ENCODE measurements around the gene EPHB4. TPM values are rescaled to one million over a fixed set of nuclear protein-coding genes. Genes with fewer than 3 reads are reported as not detected.
"Not testable (repeated sequence)": the region's sequence is repeated elsewhere in the genome, so short reads cannot be mapped to it uniquely, and the experiment has no call there.

The EPHB4 gene
- total and polyA plus RNA-seq, 12 donors = 31.5 to 188 (median 103) TPM

GRCh38 chr7:100856871-100857282 lies 29.6 kb upstream of the EPHB4 start:
- H3K27me3 ChIP-seq = no peaks in the 10 kb centered on the region
- H3K36me3 ChIP-seq (replicated peaks in 1 of 2) = peaks cover 0 to 17% of the 10 kb centered on the region in 2 donors
- peaks cover 4 to 9% of the 10 kb centered on the region in 2 donors for H3K4me1 ChIP-seq (replicated peaks in 1 of 2)
- TF ChIP-seq POLR2A (IDR thresholded peaks at IDR 0.05) = no peak
- TF ChIP-seq, protein P1, sequence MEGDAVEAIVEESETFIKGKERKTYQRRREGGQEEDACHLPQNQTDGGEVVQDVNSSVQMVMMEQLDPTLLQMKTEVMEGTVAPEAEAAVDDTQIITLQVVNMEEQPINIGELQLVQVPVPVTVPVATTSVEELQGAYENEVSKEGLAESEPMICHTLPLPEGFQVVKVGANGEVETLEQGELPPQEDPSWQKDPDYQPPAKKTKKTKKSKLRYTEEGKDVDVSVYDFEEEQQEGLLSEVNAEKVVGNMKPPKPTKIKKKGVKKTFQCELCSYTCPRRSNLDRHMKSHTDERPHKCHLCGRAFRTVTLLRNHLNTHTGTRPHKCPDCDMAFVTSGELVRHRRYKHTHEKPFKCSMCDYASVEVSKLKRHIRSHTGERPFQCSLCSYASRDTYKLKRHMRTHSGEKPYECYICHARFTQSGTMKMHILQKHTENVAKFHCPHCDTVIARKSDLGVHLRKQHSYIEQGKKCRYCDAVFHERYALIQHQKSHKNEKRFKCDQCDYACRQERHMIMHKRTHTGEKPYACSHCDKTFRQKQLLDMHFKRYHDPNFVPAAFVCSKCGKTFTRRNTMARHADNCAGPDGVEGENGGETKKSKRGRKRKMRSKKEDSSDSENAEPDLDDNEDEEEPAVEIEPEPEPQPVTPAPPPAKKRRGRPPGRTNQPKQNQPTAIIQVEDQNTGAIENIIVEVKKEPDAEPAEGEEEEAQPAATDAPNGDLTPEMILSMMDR (IDR thresholded peaks at IDR 0.05) = no peak
- H3K9me3 ChIP-seq (replicated peaks in 1 of 3) = no peaks in the 10 kb centered on the region
- H3K27ac ChIP-seq = no peak overlapping the region
- no peak overlapping the region for H3K4me3 ChIP-seq
- intact Hi-C loops (cut with DNase I) = loop anchor here in 1 of 2 donors (5.0 kb wide), 1 partner anchor 150 kb away; the partner anchor contains the start of gene POP7
- no peak for DNase-seq
- 90 to 100% (median 94%) methylated on average over 4 to 16 of the region's 16 CpGs for WGBS, 4 donors

- TF ChIP-seq, protein P1 (IDR thresholded peaks at IDR 0.05) = no peak
- TF ChIP-seq POLR2A (IDR thresholded peaks at IDR 0.05) = no peak
- Histone ChIP-seq H3K36me3 (replicated peaks in 1 of 2) (peaks cover 0 to 6% of the 10 kb centered on the region in 2 donors), H3K9me3 (replicated peaks in 1 of 3) (no peaks in the 10 kb centered on the region), H3K27ac (no peak overlapping the region), H3K4me1 (replicated peaks in 1 of 2) (peaks cover 4 to 12% of the 10 kb centered on the region in 2 donors), H3K4me3 (no peak overlapping the region), H3K27me3 (no peaks in the 10 kb centered on the region)
- 80 to 88% (median 86%) methylated on average over 7 to 10 of the region's 10 CpGs for WGBS, 4 donors
- DNase-seq = no peak
- intact Hi-C loops (cut with DNase I) = loop anchor here in 1 of 2 donors (5.0 kb wide), 1 partner anchor 148 kb away; the partner anchor contains the start of gene POP7
These were observed 28.2 kb upstream of the EPHB4 start for GRCh38 chr7:100855515-100855914.

GRCh38 chr7:100854899-100855298 lies 27.6 kb upstream of the EPHB4 start:
- H3K9me3 ChIP-seq (replicated peaks in 1 of 3); H3K27me3 ChIP-seq; H3K27ac ChIP-seq; H3K36me3 ChIP-seq (replicated peaks in 1 of 2); H3K4me3 ChIP-seq; DNase-seq: not testable (repeated sequence)
- intact Hi-C loops (cut with DNase I) = loop anchor here (5.0 kb wide), 3 partner anchors 58 to 153 kb away; partner anchors contain the start of gene POP7 (in 1 of the 2)
- H3K4me1 ChIP-seq (replicated peaks in 1 of 2) = peaks cover 4 to 12% of the 10 kb centered on the region in 2 donors
- 92 to 98% (median 96%) methylated on average over 9 of the region's 9 CpGs for WGBS, 4 donors

DNA sequence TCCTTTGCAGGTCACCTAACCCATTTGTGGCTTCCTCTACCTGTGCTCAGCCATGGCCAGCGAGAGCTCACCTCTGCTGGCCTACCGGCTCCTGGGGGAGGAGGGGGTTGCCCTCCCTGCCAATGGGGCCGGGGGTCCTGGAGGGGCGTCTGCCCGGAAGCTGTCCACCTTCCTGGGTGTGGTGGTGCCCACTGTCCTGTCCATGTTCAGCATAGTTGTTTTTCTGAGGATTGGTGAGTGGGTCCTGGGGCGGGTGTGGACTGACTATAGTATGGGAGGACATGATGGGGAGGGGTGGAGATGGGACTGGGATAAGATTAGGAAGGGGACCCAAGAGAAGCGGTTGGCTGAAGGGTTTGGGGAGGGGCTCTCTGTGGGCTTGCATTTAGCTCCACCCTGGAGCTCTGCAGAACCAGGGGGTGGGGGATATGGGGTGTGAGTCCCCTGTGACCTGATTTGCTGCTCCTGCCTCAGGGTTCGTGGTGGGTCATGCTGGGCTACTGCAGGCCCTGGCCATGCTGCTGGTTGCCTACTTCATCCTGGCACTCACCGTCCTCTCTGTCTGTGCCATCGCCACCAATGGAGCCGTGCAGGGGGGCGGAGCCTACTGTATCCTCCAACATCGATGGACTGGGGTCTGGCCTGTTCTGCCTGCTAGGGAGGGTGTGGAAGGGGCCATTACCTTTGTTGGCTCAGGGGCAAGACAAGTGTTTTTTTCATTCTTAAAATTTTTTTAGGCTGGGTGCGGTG lies 27.0 kb upstream of the EPHB4 start:
- H3K27ac ChIP-seq = no peak overlapping the region
- no peak for DNase-seq
- no peaks in the 10 kb centered on the region for H3K9me3 ChIP-seq (replicated peaks in 1 of 3)
- TF ChIP-seq POLR2A (IDR thresholded peaks at IDR 0.05) = no peak
- TF ChIP-seq, protein P1 (IDR thresholded peaks at IDR 0.05) = no peak
- no peaks in the 10 kb centered on the region for H3K36me3 ChIP-seq (replicated peaks in 1 of 2)
- no peaks in the 10 kb centered on the region for H3K27me3 ChIP-seq
- intact Hi-C loops (cut with DNase I) = loop anchor here (5.0 kb wide), 2 partner anchors 57 to 152 kb away; no protein-coding TSS in a partner anchor
- no peak overlapping the region for H3K4me3 ChIP-seq
- H3K4me1 ChIP-seq (replicated peaks in 1 of 2) = peaks cover 4 to 12% of the 10 kb centered on the region in 2 donors
- WGBS, 4 donors = 87 to 94% (median 92%) methylated on average over 11 to 14 of the region's 14 CpGs

Data from adrenal gland (tissue), 12 donors.